Glutamatergic neuron (in vitro differentiated cells): ENCODE results near the gene PMEL. TPM values are rescaled to one million over a fixed set of nuclear protein-coding genes. Genes with fewer than 3 reads are reported as not detected.
A peak's percentile ranks its signal among the peaks of the same experiment; 100 is the strongest.
"Not testable (repeated sequence)": the region's sequence is repeated elsewhere in the genome, so short reads cannot be mapped to it uniquely, and the experiment has no call there.

Source experiments
- DNase-seq: peaks from one replicate; pipeline ENCODE4 v3.0.0; 2022
- H3K27ac Mint-ChIP-seq: one replicate; pipeline ENCODE4 v1.8.0; 2020; ENCODE audit warnings: mild to moderate bottlenecking, mixed read lengths, inconsistent platforms; ENCODE audit not compliant: unreplicated experiment
- H3K27me3 Mint-ChIP-seq: one replicate; pipeline ENCODE4 v1.8.0; 2020; ENCODE audit warnings: mild to moderate bottlenecking, moderate library complexity, mixed read lengths, inconsistent platforms; ENCODE audit not compliant: unreplicated experiment
- H3K36me3 Mint-ChIP-seq: one replicate; pipeline ENCODE4 v1.8.0; 2020; ENCODE audit warnings: mild to moderate bottlenecking, mixed read lengths, inconsistent platforms; ENCODE audit not compliant: unreplicated experiment
- H3K4me1 Mint-ChIP-seq: one replicate; pipeline ENCODE4 v1.8.0; 2020; ENCODE audit warnings: mild to moderate bottlenecking, low read depth, mixed read lengths, inconsistent platforms; ENCODE audit not compliant: unreplicated experiment
- H3K4me3 Mint-ChIP-seq: one replicate; pipeline ENCODE4 v1.8.0; 2020; ENCODE audit warnings: mild to moderate bottlenecking, mixed read lengths, inconsistent platforms; ENCODE audit not compliant: unreplicated experiment
- H3K9me3 Mint-ChIP-seq: one replicate; pipeline ENCODE4 v1.8.0; 2020; ENCODE audit warnings: mild to moderate bottlenecking, moderate library complexity, mixed read lengths, inconsistent platforms; ENCODE audit not compliant: unreplicated experiment
- total RNA-seq: library from RNA; stranded (reverse); fragmentation: NEBNext Ultra II Directional; extraction: Animal tissue kit (Norgen Biotek cat#: 25700); gene quantifications from one replicate; pipeline ENCODE4 v1.2.1, GENCODE V29; 2021; ENCODE audit not compliant: unreplicated experiment
- TF ChIP-seq, protein P1 (sequence below): fragments of 200-600 bp; sonication (generic); IDR thresholded peaks from one replicate; pipeline ENCODE4 v1.5.0; 2021; ENCODE audit not compliant: partially characterized antibody, unreplicated experiment

Gene PMEL
- total RNA-seq, 1 donor from 2014 or later, result 851 TPM

DNA sequence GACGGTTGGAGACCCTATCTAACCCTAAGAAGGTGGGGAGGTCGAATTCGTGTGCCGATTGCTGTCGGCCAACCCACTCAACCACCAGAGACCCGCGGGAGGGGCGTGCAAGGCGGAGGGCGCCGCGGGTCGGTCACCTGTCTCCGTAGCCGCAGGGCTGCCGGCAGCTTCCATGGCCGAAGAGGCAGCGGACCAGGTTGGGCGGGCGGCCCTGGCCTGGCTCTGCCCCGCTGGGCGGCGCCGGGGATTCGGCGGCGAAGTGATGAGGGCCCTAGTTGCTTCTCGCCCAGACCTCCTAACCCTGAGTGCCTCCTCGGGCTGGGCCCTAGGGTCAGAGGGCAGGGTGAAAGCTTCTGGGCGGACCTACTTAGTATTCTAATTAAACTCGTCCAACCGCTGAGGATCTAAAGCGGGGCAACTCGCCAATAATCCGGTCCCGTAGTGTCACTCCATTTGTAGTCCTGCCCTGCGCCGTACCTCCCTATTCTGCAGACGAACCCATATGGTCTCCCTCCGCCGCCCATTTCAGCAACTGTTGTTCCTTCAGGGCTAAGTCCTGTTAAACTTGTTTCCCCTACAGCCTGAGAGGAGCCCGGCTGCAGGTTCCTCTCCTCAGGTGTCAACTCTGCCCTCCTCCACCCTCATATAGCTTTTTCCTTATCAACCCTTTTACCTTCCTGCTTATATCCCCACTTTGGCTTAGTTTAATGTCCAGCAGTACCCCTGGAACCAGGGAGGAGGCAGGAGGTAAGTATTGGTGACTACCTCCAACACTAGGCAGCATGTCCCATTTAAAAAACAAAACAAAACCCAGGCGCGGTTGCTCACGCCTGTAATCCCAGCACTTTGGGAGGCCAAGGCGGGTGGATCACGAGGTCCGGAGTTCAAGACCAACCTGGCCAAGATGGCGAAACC, 38.0 kb downstream of the PMEL start, which contains the start of gene PYM1:
Gene PYM1 (minus strand): TSS at position 307 of the 915 bp plus-strand sequence. CDS start 133 bp downstream, at position 174.
- TF ChIP-seq, protein P1, sequence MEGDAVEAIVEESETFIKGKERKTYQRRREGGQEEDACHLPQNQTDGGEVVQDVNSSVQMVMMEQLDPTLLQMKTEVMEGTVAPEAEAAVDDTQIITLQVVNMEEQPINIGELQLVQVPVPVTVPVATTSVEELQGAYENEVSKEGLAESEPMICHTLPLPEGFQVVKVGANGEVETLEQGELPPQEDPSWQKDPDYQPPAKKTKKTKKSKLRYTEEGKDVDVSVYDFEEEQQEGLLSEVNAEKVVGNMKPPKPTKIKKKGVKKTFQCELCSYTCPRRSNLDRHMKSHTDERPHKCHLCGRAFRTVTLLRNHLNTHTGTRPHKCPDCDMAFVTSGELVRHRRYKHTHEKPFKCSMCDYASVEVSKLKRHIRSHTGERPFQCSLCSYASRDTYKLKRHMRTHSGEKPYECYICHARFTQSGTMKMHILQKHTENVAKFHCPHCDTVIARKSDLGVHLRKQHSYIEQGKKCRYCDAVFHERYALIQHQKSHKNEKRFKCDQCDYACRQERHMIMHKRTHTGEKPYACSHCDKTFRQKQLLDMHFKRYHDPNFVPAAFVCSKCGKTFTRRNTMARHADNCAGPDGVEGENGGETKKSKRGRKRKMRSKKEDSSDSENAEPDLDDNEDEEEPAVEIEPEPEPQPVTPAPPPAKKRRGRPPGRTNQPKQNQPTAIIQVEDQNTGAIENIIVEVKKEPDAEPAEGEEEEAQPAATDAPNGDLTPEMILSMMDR, result no peak
- H3K4me1 Mint-ChIP-seq, result peaks cover 31% of the 10 kb centered on the region
- H3K27me3 Mint-ChIP-seq, result peaks cover 12% of the 10 kb centered on the region
- peaks cover 11% of the 10 kb centered on the region for H3K9me3 Mint-ChIP-seq
- peak within 1 kb of the TSS; percentile 98 for H3K4me3 Mint-ChIP-seq
- peak; percentile 74 for DNase-seq
- no peaks in the 10 kb centered on the region for H3K36me3 Mint-ChIP-seq
- H3K27ac Mint-ChIP-seq, result peak within 1 kb of the TSS; percentile 98

DNA sequence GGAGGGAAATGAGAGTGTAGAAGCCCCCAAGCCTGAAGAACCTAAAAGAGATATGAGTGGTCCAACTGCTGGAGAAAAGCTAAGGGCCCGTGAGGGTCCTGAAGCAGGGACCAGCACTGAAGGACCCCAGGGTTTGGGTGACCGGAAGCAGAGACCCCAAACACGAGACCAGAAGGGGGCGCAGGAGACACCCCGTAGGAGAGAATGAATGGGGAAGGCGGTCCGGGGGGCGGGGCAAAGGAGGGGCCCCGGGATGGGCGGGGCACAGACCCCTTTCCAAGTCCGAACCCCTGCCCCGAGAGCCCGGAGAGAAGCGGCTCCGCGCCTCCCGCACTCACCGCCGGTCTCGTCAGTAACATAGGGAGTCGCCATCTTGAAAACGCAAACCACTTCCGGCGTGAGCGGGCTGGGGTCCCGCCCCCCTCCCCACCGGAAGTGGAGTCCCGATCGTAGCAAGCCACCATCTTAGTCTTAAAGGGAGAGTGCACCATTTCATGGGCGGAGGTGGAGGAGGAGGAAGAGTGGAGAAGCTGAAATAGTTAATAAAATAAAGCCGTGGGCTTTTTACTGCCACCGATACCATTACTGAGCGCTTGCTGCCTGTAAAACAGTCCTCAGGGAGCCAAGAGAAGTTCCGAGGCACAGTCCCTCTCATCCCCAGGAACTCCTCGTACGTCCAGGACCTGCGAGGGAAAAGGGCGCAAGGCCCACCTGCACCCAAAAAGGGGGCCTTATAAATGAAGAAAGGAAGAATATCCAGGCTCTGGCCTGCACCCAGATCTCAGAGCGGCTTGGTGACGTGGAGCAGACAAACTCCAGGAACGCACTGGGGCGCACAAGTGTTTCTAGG, 38.9 kb downstream of the PMEL start:
- Mint-ChIP-seq H3K4me1 (peaks cover 28% of the 10 kb centered on the region), H3K9me3 (peaks cover 10% of the 10 kb centered on the region), H3K4me3 (peak overlapping the region; percentile 98), H3K27me3 (peaks cover 11% of the 10 kb centered on the region), H3K27ac (peak overlapping the region; percentile 94), H3K36me3 (no peaks in the 10 kb centered on the region)
- TF ChIP-seq, protein P1, result peak; percentile 85
- peak; percentile 85 for DNase-seq

DNA sequence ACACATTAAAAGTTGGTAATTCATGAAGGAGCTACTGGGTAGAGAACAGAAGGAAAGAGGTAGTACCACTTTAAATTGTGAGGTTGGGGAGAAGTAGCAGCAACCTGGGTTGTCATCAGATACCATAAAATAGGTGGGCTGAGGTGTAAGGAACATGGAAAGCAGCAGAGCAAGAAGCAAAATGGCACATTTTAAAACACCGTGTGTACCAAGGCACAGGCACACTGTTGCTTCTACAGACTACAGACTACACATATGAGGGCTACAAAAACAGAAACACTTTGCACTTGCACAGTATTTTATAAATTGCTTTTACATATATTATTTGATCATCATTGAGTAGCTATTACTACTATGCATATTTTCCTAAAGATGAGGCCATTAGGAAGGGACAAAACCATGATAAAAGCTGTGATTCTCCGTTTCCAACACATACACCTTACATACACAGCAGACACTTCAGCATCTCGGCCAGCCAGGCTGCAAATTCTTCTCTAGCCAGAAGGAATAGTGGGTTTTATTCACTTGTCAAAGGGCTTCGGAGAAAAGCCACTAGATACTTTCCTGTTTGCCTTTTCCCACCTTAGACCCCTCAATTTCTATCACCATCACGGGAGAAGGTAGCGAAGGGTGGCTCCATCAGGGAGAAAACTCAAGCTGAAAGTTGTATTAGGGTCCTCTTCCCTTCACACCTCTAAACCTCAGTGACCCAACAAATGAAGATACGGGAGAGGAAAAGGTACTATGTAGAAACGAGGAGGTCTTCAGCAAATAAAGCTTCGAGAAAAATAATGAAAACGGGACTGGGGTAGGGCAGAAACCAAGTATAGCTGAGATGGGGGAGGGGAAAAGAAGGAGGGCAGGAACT, 39.7 kb downstream of the PMEL start:
- Mint-ChIP-seq H3K4me1 (peaks cover 23% of the 10 kb centered on the region), H3K36me3 (no peaks in the 10 kb centered on the region), H3K27me3 (peaks cover 9% of the 10 kb centered on the region), H3K9me3 (peaks cover 10% of the 10 kb centered on the region), H3K27ac (peak overlapping the region; percentile 94), H3K4me3 (peak overlapping the region; percentile 98)
- TF ChIP-seq, protein P1, result no peak
- DNase-seq, result no peak

DNA sequence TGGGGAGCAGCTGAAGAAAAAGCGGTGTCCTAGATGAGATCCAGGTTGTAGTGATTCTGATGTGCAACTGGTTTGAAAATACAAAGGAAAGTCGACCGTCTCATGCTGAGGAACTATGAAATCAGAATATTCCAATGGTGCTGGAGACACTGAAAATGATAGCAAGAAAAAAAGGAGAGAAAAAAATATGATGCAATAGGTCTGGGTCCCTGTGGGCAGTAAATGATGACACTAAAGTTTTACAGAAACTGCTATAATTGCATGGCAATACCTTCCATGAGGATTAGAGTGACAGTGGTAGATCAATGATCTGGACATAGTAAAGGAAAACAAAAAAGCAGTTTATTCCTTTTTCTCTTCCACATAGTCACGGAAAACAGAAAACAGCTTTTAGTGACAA, 40.5 kb downstream of the PMEL start:
- H3K9me3 Mint-ChIP-seq, result peaks cover 10% of the 10 kb centered on the region
- H3K27me3 Mint-ChIP-seq, result peaks cover 9% of the 10 kb centered on the region
- H3K36me3 Mint-ChIP-seq, result no peaks in the 10 kb centered on the region
- no peak for DNase-seq
- H3K4me3 Mint-ChIP-seq, result peak overlapping the region; percentile 98
- peaks cover 16% of the 10 kb centered on the region for H3K4me1 Mint-ChIP-seq
- TF ChIP-seq, protein P1, result no peak
- H3K27ac Mint-ChIP-seq, result peak overlapping the region; percentile 28

DNA sequence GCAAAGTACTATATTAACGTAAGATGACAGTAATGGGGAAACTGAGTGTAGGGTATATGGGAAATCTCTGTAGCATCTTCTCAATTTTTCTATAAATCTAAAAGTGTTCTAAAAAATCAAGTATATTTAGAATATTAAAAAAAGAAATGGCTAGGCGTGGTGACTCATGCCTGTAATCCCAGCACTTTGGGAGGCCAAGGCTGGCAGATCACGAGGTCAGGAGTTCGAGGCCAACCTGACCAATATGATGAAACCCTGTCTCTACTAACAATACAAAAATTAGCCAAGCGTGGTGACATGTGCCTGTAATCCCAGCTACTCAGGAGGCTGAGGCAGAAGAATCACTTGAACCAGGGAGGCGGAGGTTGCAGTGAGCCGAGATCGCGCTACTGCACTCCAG, 42.2 kb downstream of the PMEL start:
- H3K36me3 Mint-ChIP-seq, H3K27ac Mint-ChIP-seq, H3K4me3 Mint-ChIP-seq, H3K9me3 Mint-ChIP-seq, DNase-seq, H3K27me3 Mint-ChIP-seq: not testable (repeated sequence)
- peaks cover 15% of the 10 kb centered on the region for H3K4me1 Mint-ChIP-seq
